GM18517 (cell line): Measurements from ENCODE around the gene PA2G4.
"Not testable (repeated sequence)": the region's sequence is repeated elsewhere in the genome, so short reads cannot be mapped to it uniquely, and the experiment has no call there.

ENCODE experiments used
- ATAC-seq: cut with Tn5 transposase; IDR thresholded peaks from one replicate; pipeline ENCODE4 v1.9.1; 2021; ENCODE audit warnings: mild to moderate bottlenecking, moderate library complexity; ENCODE audit not compliant: unreplicated experiment

Gene PA2G4

DNA sequence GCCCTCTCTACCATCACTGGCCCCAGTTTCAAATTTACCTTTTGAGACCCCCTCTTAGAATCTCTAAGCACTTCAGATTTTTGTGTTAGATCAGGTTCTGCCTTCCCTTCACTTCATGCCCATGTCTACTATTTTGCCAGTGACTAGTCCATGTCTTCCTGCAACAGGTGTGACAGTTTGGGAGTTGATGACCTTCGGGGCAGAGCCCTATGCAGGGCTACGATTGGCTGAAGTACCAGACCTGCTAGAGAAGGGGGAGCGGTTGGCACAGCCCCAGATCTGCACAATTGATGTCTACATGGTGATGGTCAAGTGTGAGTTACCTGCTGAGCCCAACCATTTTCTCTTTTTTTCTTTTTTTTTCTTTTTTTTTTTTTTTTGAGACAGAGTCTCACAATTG is 5.8 kb upstream of the PA2G4 start:
- no peak for ATAC-seq

DNA sequence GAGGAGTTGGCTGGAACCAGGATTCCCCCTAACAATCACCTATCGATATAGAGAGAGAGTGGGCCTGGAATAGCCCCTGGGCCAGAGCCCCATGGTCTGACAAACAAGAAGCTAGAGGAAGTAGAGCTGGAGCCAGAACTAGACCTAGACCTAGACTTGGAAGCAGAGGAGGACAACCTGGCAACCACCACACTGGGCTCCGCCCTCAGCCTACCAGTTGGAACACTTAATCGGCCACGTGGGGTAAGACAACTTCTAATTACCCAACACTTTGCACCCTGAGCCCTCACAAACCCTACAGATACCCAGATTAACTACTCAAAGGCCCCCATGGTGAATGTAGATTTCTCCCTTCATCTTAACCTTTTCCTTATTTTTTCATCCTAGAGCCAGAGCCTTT is 4.6 kb upstream of the PA2G4 start:
- ATAC-seq, result no peak

DNA sequence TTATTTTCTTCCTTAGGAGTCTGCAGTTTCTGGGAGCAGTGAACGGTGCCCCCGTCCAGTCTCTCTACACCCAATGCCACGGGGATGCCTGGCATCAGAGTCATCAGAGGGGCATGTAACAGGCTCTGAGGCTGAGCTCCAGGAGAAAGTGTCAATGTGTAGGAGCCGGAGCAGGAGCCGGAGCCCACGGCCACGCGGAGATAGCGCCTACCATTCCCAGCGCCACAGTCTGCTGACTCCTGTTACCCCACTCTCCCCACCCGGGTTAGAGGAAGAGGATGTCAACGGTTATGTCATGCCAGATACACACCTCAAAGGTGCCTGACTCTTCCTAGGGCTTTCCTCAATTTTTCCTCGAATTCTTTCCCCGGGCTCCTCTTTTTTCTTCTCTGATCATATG is 3.3 kb upstream of the PA2G4 start:
- ATAC-seq, result no peak

DNA sequence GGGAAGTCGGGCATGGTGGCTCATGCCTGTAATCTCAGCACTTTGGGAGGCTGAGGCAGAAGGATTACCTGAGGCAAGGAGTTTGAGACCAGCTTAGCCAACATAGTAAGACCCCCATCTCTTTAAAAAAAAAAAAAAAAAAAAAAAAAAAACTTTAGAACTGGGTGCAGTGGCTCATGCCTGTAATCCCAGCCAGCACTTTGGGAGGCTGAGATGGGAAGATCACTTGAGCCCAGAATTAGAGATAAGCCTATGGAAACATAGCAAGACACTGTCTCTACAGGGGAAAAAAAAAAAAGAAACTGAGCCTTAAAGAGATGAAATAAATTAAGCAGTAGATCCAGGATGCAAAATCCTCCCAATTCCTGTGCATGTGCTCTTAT is 1.7 kb upstream of the PA2G4 start:
- ATAC-seq, result no peak

DNA sequence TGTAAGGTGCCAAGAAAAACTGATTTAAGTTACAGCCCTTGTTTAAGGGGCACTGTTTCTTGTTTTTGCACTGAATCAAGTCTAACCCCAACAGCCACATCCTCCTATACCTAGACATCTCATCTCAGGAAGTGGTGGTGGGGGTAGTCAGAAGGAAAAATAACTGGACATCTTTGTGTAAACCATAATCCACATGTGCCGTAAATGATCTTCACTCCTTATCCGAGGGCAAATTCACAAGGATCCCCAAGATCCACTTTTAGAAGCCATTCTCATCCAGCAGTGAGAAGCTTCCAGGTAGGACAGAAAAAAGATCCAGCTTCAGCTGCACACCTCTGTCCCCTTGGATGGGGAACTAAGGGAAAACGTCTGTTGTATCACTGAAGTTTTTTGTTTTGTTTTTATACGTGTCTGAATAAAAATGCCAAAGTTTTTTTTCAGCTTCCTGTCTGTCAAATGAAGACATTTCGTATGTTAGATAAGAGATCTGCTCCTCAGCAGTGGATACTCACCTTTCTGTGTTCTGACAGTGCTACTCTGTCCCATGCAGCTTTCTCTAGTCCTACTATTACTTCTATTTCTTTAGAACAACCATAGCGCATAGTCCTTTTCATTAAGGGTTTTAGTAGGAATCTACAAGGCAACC is 1.2 kb upstream of the PA2G4 start:
- ATAC-seq, result no peak

DNA sequence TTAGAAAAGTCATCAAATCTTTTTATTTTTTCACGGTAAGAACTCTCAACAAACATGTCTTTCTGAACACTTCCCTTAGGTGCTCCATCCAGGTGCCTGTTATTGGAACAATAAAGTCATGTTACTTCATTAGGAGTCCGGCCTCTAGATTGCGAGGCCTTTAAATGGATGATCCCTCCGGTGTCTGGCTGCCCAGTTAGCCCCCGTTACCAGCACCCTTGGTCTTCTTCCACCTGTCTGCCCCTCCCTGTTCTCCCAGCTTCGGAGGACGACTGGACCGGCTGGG is 593 bp upstream of the PA2G4 start:
- no peak for ATAC-seq

DNA sequence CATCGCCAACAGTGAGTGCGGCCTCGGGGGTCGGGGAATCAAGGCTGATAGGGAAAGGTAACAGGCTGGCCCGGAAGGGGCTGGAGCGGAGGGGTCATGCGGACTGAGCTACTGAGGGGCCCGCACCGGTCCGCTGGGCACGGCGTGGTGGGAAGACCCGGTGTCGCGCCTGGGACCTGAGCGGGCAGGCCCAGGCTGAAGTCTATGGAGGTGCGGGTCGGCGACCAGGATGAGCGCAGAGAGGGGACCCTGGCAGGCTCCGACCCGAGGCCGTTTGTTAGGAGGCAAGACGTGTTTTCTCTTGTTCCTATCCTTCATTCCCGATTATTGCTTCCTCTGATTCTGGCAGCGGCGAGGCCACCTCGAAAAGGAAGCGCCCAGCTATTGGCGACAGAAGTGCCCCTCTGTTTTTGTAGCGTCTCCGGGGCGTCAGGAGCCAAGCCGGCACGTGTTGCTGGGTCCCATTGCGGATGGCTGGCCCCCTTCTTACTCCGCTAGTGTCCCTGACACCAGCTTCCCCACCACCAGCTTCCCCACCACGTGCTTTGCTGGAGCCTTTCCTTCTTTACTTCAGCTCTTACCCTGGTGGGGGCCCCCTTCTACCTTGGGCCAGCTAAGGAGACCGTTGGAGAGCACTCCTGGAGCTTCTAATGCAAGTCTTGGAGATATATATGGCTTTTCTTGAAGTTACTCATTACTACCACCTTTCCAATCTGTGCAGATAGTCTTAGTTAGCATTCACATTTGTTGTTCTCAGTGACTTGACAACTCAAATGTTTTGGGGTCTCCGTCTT is 653 bp downstream of the PA2G4 start:
- ATAC-seq, result no peak

DNA sequence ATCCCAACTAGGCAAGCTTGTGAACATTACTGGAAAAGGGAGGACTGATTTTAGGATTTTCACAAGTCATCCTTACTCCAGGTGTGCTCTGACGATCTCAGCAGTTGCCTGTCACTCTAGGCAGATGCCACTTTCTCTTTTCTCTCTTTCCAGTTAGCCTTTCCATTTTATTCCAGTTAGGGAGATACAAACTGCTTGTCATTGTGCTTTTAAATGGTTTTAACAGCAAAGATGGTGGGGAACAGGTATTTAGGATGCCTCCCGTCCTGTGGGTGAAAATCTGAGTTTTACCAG is 1.2 kb downstream of the PA2G4 start:
- no peak for ATAC-seq

DNA sequence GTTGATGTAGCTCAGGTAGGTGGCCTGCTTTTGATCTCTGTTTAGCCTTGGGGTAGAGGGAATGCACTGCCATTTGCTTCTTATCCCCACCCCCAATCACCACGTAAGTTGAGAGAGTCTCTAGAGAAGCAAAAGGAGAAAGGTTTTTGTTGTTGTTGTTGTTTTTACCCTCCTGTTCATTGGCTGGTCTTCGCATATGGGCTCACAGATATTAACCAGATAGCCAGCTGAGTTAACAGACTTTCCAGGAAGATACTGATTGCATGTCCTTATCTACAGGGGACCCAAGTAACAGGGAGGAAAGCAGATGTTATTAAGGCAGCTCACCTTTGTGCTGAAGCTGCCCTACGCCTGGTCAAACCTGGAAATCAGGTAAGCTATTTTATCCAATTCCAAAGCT is 2.9 kb downstream of the PA2G4 start:
- no peak for ATAC-seq

DNA sequence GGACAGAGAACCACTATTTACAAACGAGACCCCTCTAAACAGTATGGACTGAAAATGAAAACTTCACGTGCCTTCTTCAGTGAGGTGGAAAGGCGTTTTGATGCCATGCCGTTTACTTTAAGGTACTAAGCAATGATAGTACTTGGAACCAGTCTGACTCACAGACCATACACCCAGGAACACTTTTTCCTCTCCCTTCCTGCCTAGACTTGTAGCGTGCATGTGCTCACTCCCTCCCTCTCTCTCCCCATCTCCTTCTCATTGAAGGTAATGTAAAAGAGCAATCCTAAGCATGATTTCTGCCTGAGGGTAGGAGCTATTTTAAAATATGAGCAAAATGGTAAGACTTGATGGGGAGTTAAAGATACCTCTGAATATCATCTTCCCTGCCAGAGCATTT is 6.2 kb downstream of the PA2G4 start:
- no peak for ATAC-seq

DNA sequence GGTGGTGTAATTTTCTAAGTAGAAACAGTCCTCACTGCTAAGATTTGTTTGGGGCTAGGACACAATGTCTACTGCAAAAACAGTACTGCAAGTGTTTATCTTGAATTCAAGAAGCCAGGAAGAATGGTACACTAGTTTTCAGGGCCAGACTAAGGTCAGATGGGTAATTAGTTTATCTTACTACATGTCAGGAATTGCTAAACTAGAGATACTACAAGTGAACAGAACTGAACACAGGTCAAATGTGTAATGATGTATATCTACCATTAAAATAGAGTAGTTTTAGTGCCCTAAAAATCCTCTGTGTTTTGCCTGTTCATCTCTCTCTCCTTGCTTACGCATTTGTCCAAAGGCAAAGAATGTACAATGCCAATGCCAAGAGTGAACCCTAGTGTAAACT is 9.7 kb downstream of the PA2G4 start:
- no peak for ATAC-seq

DNA sequence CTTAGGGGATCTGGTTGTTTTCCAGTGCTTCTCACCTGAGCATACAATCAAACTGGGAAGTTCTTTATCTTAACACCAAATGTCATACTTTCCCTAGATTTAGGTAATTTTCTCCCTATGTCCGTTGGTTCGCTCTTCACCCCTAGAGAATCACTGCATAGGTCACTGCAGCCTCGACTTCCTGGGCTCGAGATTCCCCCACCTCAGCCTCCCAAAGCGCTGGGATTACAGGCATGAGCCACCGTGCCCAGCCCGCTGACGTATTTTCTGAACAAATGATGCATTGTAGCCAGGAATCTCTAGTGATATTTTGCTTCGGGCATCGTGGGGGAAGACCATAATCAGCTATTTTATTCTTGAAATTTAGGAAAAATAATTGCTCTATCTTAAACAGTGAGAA is 11.0 kb downstream of the PA2G4 start:
- ATAC-seq, result no peak

DNA sequence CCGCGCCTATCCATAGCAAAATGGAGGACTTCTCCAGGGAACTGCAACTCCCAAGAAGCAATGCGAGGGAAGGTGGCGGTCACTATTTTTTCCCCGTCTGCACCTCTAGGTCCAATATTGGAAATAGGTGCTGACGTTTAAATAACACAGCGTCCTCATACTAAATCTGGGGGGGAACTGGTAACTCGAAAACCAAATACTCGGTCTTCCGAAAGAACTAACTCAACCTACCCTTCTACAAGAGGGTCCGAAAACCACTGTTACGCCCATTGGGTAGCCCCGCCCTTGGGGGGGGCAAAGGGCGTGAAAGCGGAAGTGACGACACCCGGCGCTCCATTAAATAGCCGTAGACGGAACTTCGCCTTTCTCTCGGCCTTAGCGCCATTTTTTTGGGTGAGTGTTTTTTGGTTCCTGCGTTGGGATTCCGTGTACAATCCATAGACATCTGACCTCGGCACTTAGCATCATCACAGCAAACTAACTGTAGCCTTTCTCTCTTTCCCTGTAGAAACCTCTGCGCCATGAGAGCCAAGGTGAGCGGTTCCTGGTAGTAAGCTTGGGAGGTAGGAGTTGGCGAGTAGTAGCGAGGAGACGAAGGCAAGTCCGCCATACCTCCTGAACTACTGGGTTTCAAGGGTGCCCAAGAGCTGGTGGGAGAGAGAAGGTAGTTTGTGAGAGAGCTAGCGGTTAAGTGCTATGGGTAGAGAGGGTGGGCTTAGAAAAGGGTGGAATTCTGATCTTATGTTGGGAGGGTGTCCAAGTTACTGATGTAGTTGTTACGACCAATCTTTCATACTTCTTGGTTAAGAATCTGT is 12.1 kb downstream of the PA2G4 start, which contains the start of gene RPL41:
Gene RPL41 (plus strand): TSS at position 367 of the 815 bp plus-strand sequence.
- ATAC-seq, result peak; percentile 40

DNA sequence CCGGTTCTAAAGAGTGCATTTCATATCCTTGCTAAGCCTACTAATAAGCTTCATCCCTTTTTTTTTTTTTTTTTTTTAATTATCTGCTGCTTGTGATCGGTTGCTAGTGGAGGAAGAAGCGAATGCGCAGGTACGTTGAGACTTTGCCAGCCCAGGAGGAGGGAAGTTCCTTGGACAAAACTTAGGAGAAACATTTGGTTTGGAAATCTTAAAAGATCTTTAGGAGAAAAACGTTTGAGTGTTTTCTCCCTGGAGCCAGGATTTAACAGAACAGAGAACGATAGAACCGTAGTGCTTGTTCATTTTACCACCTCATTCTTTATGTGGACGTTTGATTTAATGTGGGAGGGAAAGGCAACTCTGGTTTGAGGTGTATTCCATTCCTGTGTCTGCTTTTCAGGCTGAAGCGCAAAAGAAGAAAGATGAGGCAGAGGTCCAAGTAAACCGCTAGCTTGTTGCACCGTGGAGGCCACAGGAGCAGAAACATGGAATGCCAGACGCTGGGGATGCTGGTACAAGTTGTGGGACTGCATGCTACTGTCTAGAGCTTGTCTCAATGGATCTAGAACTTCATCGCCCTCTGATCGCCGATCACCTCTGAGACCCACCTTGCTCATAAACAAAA is 12.8 kb downstream of the PA2G4 start:
- ATAC-seq, result not testable (repeated sequence)

DNA sequence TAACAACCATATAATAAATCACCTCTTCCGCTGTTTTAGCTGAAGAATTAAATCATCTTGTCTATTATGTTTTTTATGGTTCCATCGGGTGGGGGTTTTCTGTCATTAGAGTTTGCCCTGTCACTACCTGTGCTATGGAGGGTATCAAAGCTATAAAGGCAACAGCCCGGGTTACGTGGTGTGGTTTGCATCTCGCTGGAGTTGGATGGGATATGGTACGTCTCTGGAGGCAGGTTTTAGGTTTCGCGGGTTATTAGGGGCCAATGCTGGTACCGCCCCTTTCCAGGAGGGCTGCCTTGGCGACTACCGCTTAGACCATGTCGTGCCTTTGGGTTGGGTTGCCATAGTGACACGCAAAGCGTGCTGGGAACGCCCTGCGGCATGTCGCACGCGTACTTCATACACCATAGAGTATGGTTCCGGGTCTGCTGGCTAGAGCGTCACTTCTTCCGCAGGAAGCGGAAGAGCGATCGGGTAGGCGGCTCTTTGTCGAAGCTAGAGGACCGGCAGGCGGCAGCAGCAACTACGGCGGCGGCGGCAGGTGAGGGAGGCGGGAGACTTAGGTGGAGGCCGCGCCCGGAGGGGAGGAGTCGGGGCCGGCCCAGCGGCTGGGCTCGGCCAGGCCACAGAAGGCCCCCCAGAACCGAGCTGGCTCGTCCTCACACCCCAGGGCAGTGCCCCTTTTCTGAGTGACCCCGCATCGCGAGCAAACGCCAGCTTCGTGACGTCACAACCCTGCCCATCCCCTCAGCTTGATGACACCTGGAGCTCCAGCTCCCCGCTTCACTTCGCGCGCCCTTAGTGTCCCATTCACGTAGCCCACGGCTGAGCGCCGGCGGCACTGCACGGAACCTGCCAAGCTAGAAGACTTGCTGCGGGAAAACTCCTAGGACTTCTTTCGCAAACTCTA is 13.7 kb downstream of the PA2G4 start, which contains the start of gene ZC3H10:
Gene ZC3H10 (plus strand): TSS at position 489 of the 910 bp plus-strand sequence. CDS start 2,297 bp downstream, outside the sequence.
- peak; percentile 83 for ATAC-seq

DNA sequence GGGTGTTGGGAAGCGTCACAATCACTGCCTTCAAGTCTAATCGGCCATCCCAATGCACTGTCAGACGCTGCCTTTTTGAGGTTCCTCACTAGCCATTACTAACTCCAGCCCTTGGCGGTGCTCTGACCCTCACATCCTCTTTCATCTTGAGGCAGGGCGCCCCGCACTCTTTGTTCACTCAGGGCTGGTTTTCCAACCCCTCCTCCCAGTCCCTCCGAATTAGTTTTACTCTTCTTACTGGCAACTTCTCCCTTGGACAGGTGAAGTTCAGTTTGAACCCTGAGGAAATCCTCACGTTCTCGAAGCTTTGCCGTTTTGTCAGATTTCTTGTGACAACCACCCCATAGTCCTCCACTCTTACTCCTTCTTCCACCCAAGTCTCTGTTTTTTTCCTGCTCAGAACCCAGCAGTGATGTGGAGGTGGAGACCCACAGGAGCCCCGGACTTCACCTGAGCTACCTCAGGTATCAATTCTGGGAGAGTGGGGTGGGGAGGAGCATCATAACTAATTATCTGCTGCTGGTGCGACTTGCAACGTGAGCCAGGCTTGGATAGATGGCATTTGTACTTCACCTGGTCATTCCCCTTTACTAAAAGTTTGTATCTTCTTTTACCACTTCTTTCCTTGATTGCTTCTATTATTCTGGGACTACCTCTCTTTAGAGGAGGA is 14.5 kb downstream of the PA2G4 start:
- ATAC-seq, result no peak

DNA sequence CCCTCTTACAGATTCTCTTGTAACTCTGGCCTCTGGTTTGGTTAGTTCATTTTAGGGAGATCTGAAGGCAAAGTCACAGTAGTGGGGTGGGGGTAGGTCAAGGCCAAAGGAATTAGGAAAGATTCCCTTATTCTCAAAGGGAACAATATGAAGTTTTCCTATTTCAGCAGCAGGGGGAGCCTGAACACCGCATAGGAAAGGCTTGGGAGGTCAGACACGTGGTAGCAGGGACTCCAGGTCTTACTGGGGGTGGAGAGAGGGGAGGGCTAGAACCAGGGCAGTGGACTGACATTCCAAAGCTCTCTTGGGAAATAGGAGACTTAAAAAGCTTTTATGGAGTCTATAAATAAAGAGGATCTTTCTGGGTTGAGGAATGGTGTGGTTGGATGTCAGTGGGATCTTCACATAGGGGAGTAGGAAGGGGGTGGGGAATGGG is 15.0 kb downstream of the PA2G4 start:
- ATAC-seq, result no peak

DNA sequence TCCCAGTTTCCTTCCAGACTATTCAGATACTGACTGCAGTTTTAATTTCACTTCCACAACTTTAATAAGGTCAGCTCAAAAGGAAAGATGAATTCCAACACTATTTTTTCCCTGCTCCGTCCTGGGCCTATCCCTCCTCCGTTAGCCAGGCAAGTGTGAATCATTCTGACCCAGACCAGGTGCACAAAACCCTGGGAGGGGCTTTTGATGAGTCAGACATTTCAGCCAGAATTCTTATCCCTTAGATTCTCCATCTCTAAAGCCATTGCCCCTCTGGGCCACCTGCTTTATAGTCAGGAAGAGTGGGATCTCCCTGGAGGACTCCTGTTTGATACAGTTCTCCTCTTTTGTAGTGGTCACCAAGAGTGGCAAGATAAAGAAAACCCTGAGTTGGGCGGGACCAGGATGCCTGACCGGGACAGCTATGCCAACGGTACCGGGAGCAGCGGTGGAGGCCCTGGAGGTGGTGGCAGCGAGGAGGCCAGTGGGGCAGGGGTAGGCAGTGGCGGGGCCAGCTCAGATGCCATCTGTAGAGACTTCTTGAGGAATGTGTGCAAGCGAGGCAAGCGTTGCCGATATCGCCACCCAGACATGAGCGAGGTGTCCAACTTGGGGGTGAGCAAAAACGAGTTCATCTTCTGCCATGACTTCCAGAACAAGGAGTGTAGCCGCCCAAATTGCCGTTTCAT is 15.9 kb downstream of the PA2G4 start:
- no peak for ATAC-seq

DNA sequence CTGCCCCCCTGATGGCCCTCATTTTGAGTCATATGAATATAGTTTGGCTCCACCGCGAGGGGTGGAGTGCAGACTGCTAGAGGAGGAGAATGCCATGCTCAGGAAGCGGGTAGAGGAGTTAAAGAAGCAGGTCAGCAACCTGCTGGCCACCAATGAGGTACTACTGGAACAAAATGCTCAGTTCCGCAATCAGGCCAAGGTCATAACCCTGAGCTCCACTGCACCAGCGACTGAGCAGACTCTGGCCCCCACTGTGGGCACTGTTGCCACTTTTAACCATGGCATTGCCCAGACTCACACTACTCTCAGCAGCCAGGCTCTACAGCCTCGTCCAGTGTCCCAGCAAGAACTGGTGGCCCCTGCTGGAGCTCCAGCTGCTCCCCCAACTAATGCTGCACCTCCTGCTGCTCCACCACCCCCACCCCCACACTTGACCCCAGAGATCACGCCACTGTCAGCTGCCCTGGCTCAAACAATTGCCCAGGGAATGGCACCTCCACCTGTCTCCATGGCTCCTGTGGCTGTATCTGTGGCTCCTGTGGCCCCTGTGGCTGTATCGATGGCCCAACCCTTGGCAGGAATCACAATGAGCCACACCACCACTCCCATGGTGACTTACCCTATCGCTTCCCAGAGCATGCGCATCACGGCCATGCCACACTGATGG is 17.0 kb downstream of the PA2G4 start:
- ATAC-seq, result no peak
